ENCODE data around the gene CRACR2A.

Gene CRACR2A, protein sequence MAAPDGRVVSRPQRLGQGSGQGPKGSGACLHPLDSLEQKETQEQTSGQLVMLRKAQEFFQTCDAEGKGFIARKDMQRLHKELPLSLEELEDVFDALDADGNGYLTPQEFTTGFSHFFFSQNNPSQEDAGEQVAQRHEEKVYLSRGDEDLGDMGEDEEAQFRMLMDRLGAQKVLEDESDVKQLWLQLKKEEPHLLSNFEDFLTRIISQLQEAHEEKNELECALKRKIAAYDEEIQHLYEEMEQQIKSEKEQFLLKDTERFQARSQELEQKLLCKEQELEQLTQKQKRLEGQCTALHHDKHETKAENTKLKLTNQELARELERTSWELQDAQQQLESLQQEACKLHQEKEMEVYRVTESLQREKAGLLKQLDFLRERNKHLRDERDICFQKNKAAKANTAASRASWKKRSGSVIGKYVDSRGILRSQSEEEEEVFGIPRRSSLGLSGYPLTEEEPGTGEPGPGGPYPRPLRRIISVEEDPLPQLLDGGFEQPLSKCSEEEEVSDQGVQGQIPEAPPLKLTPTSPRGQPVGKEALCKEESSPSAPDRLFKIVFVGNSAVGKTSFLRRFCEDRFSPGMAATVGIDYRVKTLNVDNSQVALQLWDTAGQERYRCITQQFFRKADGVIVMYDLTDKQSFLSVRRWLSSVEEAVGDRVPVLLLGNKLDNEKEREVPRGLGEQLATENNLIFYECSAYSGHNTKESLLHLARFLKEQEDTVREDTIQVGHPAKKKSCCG

GRCh38 chr12:3752741-3753486 is at the start of gene CRACR2A:
Gene CRACR2A (minus strand): TSS chr12:3753109. CDS start chr12:3696999, 56,110 bp downstream.
- DNase-seq = peak; percentile 87

- no peak for DNase-seq
These were observed 44.7 kb upstream of the CRACR2A start for GRCh38 chr12:3797531-3798048.

DNA sequence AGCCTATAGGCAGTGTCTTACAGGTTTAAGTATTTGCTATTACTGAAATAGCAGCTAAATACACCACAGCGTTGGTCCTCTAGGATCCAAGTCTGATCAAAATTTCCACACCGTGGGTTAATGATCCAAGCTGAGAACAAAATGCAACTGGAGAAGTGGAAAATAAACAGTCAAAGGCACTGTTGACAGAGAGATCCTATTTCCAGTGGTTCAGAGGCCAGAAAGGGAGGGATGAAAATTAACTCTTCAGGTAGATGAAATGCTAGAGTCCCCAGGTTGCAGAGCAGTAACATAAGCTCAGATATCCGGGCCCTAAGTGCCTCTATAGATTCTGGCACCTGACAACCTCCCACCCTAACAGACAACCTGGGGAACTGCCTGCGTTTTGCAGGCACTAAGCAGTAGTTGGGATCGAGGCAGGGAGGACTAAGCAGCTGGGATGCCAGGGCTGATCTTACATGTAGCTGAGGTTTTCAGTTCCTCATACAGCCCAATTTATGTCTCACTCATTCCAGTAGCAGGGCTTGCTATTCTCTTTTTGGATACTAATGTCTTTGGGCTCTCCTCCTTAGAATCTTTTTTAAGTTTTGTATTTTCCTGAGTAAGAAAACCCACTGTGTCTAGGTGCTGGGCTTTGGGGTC is 42.7 kb upstream of the CRACR2A start:
- no peak for DNase-seq

- no peak for DNase-seq
These were observed 42.2 kb upstream of the CRACR2A start for GRCh38 chr12:3795066-3795465.

DNA sequence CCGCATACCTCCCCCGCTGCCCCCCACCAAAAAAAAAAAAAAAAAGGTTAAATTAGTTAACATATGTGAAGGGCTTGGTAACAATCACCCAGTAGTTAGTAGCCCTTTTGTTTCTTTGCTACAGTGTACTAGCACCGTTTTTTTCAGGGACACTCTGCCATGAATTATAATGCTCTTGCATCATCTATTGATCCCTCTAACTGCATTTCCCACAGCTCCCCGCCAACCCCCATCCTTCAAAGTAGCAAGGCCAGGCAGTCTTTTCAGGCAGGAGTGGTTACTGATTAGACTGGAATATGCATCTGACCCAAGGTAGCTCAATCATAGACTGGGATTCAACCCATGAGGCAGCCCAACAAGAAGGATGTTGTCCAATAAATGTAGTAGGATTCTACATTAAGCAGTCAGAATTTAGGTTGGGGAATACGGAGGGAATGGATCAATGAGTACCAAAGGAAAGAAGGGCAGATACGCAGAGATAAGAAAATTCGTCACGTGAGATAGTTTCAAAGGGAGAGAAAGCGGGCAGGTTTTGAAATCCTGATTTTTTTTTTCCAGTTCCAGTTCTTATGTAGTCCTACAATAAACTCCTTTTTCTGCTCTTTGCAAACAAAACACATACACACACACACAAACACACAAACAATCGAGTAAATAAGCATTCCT is 39.8 kb upstream of the CRACR2A start:
- DNase-seq = no peak

DNA sequence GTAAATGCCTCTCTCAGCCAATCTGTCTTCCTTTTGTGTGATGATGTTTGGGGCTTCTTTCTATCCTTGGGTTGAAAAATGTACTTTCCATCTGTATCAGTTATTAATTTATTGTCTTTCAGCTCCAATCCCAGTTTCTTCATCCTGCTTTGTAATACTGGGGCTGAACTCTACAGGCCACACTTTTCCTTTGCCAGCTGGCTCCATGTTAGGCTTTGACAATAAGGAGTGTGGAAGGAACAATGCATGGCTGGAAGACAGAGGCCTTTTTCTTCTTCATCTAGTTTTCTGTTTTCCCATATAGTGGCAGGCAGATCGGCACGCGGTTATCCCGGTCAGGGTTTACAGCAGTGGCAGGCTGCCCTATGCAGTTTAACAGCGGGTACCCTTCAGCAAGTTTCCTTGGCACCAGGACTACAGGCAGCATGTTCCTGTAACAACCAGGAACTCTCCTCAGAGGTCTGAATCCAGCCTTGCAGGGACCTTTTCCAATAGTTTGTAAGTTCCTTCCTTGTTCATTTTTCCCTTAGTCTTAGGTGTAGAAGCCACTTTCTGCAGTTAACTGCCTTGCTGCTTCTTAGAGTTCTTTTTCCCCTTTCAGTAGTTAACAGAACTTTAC is 38.5 kb upstream of the CRACR2A start:
- DNase-seq = no peak

DNA sequence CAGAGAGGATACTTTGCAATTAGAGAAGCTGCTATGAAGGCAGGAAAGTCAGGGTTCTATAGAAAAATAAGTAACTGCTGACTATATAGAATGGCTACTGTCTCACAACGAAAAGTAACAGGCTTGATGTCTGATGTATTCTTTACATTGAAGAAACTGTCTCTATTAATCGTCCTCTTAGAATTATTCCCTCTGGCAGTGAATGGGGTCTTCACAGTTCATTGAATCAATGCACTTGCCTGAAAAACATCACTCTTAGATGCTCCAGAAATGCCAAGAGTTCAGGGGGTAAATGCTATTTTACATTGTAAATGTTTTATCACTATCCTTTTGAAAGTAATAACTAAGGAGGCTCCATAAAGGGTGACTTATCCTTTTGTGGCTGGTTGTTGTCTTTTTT is 37.7 kb upstream of the CRACR2A start:
- DNase-seq = no peak

GRCh38 chr12:3789838-3790237 is 36.9 kb upstream of the CRACR2A start:
- DNase-seq = no peak

- DNase-seq = peak; percentile 32
These were observed 24.4 kb upstream of the CRACR2A start for GRCh38 chr12:3777206-3777809.

GRCh38 chr12:3775385-3776035 is 22.6 kb upstream of the CRACR2A start:
- DNase-seq = no peak

DNA sequence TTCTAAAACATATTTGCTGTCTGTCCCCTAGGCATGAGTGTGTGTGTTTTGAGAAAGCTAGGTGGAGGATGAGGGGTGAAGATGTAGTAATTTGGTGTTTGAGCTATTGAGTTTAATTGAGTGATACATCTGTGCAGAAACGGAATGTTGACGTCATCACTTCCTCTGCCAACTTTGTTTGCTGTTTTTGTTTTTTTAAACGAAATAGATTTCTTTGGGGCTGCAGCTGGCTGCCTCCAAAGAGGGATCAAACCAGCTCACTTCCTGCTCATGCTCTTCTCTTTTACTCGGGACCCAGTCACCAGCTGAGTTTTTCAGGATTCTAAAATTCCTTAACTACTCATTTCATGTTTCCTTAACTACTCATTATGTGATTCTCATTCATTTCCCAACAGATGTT is 19.5 kb upstream of the CRACR2A start:
- no peak for DNase-seq

GRCh38 chr12:3771853-3772252 is 18.9 kb upstream of the CRACR2A start:
- DNase-seq = no peak

GRCh38 chr12:3770891-3771290 is 18.0 kb upstream of the CRACR2A start:
- DNase-seq = no peak

DNA sequence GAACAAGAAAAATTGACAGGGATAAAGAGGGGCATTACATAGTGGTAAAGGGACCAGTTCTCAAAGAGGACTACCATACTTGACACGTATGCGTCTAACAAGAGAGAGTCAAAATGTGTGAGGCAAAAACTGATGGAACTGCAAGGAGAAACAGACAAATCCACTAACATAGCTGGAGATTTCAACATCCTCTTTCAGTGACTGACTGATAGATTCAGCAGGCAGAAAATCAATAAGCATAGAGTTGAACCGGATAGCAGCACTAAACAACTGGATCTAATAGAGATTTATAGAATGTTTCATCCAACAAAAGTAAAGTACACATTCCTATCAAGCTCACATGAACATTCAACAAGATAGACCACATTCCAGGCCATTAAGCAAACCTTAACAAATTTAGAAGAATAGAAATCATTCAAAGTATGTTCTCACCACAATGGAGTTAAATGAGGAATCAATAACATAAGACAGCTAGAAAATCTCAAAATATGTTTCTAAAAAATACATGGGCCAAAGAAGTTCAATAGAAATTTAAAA is 16.1 kb upstream of the CRACR2A start:
- no peak for DNase-seq

- no peak for DNase-seq
These were observed 8.3 kb upstream of the CRACR2A start for GRCh38 chr12:3761116-3761735.

- no peak for DNase-seq
These were observed 7.0 kb upstream of the CRACR2A start for GRCh38 chr12:3759878-3760277.

DNA sequence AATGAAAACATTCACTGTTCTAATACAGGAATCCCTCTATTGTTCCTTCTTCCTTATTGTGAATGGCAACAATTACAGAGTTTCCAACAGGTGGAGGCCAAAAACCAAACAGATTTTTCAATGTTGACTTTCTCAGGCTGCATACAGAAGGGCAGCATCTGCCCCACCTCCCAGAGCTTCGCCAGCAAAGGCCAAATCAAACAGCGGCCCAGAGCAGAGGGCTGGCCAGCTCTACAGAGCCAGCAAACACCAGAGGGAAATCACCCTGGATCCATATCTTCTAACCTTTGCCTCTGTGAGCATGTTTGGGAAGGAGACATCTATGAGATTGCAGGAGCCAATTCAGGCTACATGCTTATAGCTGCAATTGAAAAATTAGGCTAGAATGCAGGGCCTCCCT is 4.4 kb upstream of the CRACR2A start:
- DNase-seq = no peak

- DNase-seq = no peak
These were observed 3.0 kb upstream of the CRACR2A start for GRCh38 chr12:3755898-3756297.

DNA sequence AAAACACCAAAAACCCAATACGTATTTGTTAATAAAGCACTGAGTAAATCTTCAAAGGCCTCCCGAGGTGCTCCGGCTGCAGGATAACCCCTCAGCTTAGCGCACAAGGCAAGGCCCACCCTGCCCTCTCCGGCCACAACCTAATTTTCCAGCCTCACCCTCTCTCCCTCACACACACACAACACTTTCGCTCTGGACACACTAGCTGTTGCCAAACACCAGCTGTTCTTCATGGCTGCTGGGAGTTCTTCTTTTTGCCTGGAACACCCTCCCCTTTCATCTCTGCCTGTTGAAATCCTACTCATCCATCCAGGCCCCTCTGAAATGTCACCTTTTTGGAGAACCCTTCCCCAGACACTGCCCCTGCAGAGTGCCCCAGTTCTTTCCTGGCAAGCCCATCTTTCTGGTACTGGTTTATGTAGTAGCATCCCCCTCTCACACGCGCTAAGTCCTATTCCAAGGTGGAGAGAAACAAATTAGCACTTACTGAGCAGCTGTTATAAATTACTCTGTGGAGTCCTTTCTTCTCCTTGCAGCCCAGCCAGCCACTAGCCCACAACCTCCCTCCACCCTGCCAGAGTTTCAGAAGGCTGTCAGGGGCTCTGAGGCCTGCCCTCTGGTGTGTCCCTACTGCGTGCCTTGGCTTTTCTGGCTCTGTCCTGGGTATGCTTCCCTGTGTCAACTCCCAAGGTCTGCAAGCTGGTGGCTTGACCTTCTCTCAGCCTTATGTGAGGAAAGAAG is 805 bp upstream of the CRACR2A start:
- peak; percentile 17 for DNase-seq
